ENCODE data around the gene MAST2.

The MAST2 gene

DNA sequence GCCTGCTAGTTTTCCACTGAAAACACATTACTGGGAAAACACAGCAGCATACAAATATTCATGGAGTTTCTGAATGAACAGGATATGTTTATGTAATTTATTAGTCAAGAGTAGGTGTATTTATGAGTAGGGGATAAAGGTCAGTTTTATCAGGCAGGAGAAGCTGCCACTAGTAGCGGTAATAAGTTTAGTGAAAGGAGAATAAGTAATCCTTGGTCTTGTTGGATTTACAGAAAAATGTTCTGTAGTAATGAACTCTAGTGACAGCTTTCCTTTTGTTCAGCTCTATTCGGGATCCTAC, 1.2 kb downstream of the MAST2 start:
- TF ChIP-seq POLR2A (IDR thresholded peaks at IDR 0.05; ENCODE audit: extremely low read depth, insufficient read length) (no peak), MYC (IDR thresholded peaks at IDR 0.05; ENCODE audit: low read depth, low read length) (no peak)
- TF ChIP-seq, protein P1, sequence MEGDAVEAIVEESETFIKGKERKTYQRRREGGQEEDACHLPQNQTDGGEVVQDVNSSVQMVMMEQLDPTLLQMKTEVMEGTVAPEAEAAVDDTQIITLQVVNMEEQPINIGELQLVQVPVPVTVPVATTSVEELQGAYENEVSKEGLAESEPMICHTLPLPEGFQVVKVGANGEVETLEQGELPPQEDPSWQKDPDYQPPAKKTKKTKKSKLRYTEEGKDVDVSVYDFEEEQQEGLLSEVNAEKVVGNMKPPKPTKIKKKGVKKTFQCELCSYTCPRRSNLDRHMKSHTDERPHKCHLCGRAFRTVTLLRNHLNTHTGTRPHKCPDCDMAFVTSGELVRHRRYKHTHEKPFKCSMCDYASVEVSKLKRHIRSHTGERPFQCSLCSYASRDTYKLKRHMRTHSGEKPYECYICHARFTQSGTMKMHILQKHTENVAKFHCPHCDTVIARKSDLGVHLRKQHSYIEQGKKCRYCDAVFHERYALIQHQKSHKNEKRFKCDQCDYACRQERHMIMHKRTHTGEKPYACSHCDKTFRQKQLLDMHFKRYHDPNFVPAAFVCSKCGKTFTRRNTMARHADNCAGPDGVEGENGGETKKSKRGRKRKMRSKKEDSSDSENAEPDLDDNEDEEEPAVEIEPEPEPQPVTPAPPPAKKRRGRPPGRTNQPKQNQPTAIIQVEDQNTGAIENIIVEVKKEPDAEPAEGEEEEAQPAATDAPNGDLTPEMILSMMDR (IDR thresholded peaks at IDR 0.05; ENCODE audit: low read depth, low read length), result no peak
- TF ChIP-seq, protein P2, sequence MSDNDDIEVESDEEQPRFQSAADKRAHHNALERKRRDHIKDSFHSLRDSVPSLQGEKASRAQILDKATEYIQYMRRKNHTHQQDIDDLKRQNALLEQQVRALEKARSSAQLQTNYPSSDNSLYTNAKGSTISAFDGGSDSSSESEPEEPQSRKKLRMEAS (IDR thresholded peaks at IDR 0.05; ENCODE audit: low read depth, low read length), result no peak

DNA sequence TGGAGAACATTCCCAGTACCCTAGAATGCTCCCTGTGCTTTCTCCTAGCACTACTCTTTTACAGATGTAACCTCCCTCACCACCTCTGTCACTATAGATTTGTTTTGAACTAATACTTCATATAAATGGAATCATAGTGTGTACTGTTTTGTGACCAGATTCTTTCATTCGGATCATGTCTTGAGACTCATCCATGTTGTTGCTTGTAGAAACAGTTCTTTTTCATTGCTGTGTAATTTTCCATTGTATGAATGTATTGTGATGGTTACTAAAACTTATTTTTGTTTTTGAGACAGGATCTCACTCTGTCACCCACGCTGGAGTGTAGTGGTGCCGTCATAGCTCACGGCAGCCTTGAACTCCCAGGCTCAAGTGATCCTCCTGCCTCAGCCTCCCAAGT, 2.7 kb downstream of the MAST2 start:
- DNase-seq (ENCODE audit: low read depth), result no peak
- no peak overlapping the region for H3K4me3 ChIP-seq (ENCODE audit: low read depth, low read length)
- TF ChIP-seq POLR2A (IDR thresholded peaks at IDR 0.05; ENCODE audit: extremely low read depth, insufficient read length), result no peak
- TF ChIP-seq MYC (IDR thresholded peaks at IDR 0.05; ENCODE audit: low read depth, low read length), result no peak
- TF ChIP-seq, protein P2 (IDR thresholded peaks at IDR 0.05; ENCODE audit: low read depth, low read length), result no peak
- TF ChIP-seq, protein P1 (IDR thresholded peaks at IDR 0.05; ENCODE audit: low read depth, low read length), result no peak

More for the DNA sequence above, 1.2 kb downstream of the MAST2 start:
- DNase-seq (ENCODE audit: low read depth), result no peak
- H3K4me3 ChIP-seq (ENCODE audit: low read depth, low read length), result peak overlapping the region; percentile 88

DNA sequence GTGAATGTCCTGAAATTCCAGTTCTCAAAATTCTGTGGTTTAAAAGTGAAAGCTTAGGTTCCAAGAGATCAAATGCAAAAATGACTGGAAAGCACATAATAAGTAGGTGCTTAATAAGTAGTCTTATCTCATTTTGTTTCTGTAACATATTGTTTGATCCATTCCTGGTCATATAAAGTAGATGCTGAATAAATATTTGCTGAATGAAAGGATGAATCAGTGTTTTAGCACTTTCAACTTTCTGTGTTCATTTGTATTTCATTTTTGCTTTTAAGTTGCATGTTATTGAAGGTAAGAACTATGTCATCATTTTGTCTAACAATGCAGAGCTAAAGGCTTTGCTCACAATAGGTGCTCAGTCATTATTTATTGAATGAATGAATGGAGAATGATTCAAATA, 6.3 kb downstream of the MAST2 start:
- no peak for DNase-seq (ENCODE audit: low read depth)
- TF ChIP-seq POLR2A (IDR thresholded peaks at IDR 0.05; ENCODE audit: extremely low read depth, insufficient read length), result no peak
- TF ChIP-seq, protein P1 (IDR thresholded peaks at IDR 0.05; ENCODE audit: low read depth, low read length), result no peak
- TF ChIP-seq, protein P2 (IDR thresholded peaks at IDR 0.05; ENCODE audit: low read depth, low read length), result no peak
- no peak for TF ChIP-seq MYC (IDR thresholded peaks at IDR 0.05; ENCODE audit: low read depth, low read length)

DNA sequence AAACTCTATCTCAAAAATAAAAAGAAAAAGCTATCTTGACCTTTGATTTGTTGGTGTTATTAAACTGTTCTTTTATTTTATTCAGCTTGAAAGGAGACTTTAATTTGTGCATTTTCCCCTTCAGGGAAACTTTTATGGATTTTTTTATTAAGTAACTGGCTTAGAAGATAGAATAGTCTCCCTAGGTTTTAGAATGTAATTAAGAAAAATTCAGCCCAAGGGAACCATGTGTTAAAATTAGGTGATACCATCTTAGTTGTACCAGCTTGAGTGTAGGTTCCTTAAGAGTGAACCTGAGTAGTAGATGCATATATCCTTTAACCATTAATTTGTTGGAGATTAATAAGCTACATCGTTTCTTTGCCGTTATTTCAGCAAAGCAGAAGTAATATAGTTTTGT, 11.4 kb downstream of the MAST2 start:
- no peak for DNase-seq (ENCODE audit: low read depth)
- TF ChIP-seq MYC (IDR thresholded peaks at IDR 0.05; ENCODE audit: low read depth, low read length), result no peak
- TF ChIP-seq POLR2A (IDR thresholded peaks at IDR 0.05; ENCODE audit: extremely low read depth, insufficient read length), result no peak
- TF ChIP-seq, protein P1 (IDR thresholded peaks at IDR 0.05; ENCODE audit: low read depth, low read length), result no peak
- TF ChIP-seq, protein P2 (IDR thresholded peaks at IDR 0.05; ENCODE audit: low read depth, low read length), result no peak
- no peak overlapping the region for H3K4me3 ChIP-seq (ENCODE audit: low read depth, low read length)

More for the DNA sequence above, 6.3 kb downstream of the MAST2 start:
- H3K4me3 ChIP-seq (ENCODE audit: low read depth, low read length), result no peak overlapping the region

DNA sequence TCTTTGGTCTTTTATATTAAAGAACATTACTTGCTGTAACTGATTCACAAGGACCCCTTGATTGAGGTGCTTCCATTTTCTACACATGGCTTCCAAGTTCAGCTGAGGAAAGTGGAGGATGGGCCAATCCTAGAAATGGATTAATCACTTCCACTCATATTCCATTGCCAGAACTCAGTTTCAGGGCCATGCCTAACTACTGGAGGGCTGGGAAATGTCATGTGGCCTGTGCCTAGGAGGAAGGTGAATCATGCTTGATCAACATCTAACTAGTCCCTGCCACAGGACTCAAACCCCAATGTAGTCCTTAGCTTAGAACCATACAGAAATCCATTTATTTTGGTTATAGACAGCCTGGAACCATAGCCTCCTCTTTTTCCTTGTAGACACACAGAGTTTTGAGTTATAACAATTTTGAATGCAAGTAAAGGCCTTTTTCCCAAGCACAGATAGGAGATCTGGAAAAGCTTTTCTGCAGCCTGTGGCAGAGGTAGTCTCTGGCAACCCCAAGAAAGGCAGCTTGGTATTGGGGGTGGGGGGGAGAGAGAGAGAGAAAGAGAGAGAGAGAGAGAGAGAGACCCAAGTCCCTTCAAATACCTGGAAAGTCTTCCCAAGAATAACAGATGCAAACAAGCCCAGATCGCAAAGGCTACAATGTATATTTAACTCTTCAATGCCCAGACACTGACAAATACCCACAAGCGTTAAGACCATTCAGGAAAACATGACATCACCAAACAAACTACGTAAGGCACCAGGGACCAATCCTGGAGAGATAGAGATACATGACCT, 12.5 kb downstream of the MAST2 start:
- H3K4me3 ChIP-seq (ENCODE audit: low read depth, low read length), result no peak overlapping the region
- no peak for TF ChIP-seq MYC (IDR thresholded peaks at IDR 0.05; ENCODE audit: low read depth, low read length)
- TF ChIP-seq POLR2A (IDR thresholded peaks at IDR 0.05; ENCODE audit: extremely low read depth, insufficient read length), result no peak
- TF ChIP-seq, protein P1 (IDR thresholded peaks at IDR 0.05; ENCODE audit: low read depth, low read length), result no peak
- TF ChIP-seq, protein P2 (IDR thresholded peaks at IDR 0.05; ENCODE audit: low read depth, low read length), result no peak
- DNase-seq (ENCODE audit: low read depth), result no peak
